ENCODE data around the gene SPATS2.

Gene SPATS2

DNA sequence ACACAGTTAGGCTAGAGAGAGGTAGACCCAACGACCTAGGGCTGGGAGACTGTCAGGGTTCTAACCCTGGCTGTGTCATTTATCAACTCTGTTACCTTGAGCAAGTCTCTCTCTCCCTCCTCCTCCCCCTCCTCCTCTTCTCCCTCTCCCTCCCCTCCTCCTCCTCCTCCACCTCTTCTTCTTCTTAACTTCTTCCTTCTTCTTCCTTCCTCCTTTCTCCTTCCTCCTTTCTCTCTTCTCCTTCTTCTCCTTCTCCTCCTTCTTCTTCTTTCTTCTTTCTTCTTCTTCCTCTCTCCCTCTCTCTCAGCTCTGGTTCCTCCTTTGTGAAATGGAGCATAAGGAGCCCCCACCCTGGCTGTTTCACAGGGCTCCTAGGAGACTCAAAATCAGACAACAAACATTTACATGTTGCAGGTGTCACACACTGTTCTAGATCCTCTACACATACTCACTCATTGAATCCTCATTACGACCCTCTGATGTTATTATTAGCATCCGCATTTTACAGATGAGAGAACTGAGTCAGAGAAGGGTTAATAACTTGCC is 169.3 kb downstream of the SPATS2 start:
- H3K9ac ChIP-seq, result no peak overlapping the region
- H3K27me3 ChIP-seq, result peaks cover 73% of the 10 kb centered on the region
- TF ChIP-seq Cebpa-rat (IDR thresholded peaks at IDR 0.05), result no peak
- no peaks in the 10 kb centered on the region for H3K9me3 ChIP-seq
- H3K4me2 ChIP-seq, result no peak overlapping the region
- no peaks in the 10 kb centered on the region for H3K36me3 ChIP-seq
- H3K4me3 ChIP-seq, result no peak overlapping the region
- no peak overlapping the region for H3K27ac ChIP-seq
- peaks cover 32% of the 10 kb centered on the region for H3K4me1 ChIP-seq
- peaks cover 56% of the 10 kb centered on the region for H4K20me1 ChIP-seq

GRCh38 chr12:49537231-49537751 is 170.0 kb downstream of the SPATS2 start:
- no peaks in the 10 kb centered on the region for H3K36me3 ChIP-seq
- H3K9ac ChIP-seq, result no peak overlapping the region
- H3K27ac ChIP-seq, result no peak overlapping the region
- H3K4me3 ChIP-seq, result peak overlapping the region; percentile 62
- no peaks in the 10 kb centered on the region for H3K9me3 ChIP-seq
- peaks cover 56% of the 10 kb centered on the region for H4K20me1 ChIP-seq
- TF ChIP-seq Cebpa-rat (IDR thresholded peaks at IDR 0.05), result no peak
- H3K4me1 ChIP-seq, result peaks cover 32% of the 10 kb centered on the region
- H3K4me2 ChIP-seq, result peak overlapping the region; percentile 87
- H3K27me3 ChIP-seq, result peaks cover 80% of the 10 kb centered on the region

GRCh38 chr12:49537752-49538509 is 170.7 kb downstream of the SPATS2 start:
- peaks cover 56% of the 10 kb centered on the region for H4K20me1 ChIP-seq
- H3K4me3 ChIP-seq, result peak overlapping the region; percentile 62
- no peak overlapping the region for H3K27ac ChIP-seq
- no peaks in the 10 kb centered on the region for H3K36me3 ChIP-seq
- H3K4me1 ChIP-seq, result peaks cover 33% of the 10 kb centered on the region
- H3K27me3 ChIP-seq, result peaks cover 81% of the 10 kb centered on the region
- H3K9ac ChIP-seq, result peak overlapping the region; percentile 36; the same call in 1 of the 2 replicates
- no peak for TF ChIP-seq Cebpa-rat (IDR thresholded peaks at IDR 0.05)
- peak overlapping the region; percentile 87 for H3K4me2 ChIP-seq
- H3K9me3 ChIP-seq, result no peaks in the 10 kb centered on the region

GRCh38 chr12:49538510-49539403 is 171.5 kb downstream of the SPATS2 start, which contains the start of gene KCNH3:
Gene KCNH3, plus strand, starts transcription at chr12:49539030. Its CDS starts 387 bp downstream, at chr12:49539417.
- Histone ChIP-seq H3K9me3 (no peaks in the 10 kb centered on the region), H3K9ac (peak within 1 kb of the TSS; percentile 36; the same call in 1 of the 2 replicates), H4K20me1 (peaks cover 56% of the 10 kb centered on the region), H3K27ac (no peak within 1 kb of the TSS), H3K4me2 (peak within 1 kb of the TSS; percentile 87), H3K27me3 (peaks cover 81% of the 10 kb centered on the region), H3K36me3 (no peaks in the 10 kb centered on the region), H3K4me1 (peaks cover 38% of the 10 kb centered on the region), H3K4me3 (peak within 1 kb of the TSS; percentile 62)
- TF ChIP-seq Cebpa-rat (IDR thresholded peaks at IDR 0.05), result no peak

- Histone ChIP-seq H3K27me3 (peaks cover 77% of the 10 kb centered on the region), H4K20me1 (peaks cover 56% of the 10 kb centered on the region), H3K4me2 (peak overlapping the region; percentile 87), H3K9ac (no peak overlapping the region), H3K4me3 (peak overlapping the region; percentile 62), H3K27ac (no peak overlapping the region), H3K9me3 (no peaks in the 10 kb centered on the region), H3K4me1 (peaks cover 38% of the 10 kb centered on the region), H3K36me3 (no peaks in the 10 kb centered on the region)
- no peak for TF ChIP-seq Cebpa-rat (IDR thresholded peaks at IDR 0.05)
These were observed 172.4 kb downstream of the SPATS2 start for GRCh38 chr12:49539406-49540228.

- Histone ChIP-seq H4K20me1 (peaks cover 54% of the 10 kb centered on the region), H3K36me3 (no peaks in the 10 kb centered on the region), H3K9me3 (no peaks in the 10 kb centered on the region), H3K4me3 (no peak overlapping the region), H3K9ac (no peak overlapping the region), H3K27me3 (peaks cover 69% of the 10 kb centered on the region), H3K27ac (no peak overlapping the region), H3K4me1 (peaks cover 38% of the 10 kb centered on the region), H3K4me2 (peak overlapping the region; percentile 87; the same call in 1 of the 2 replicates)
- no peak for TF ChIP-seq Cebpa-rat (IDR thresholded peaks at IDR 0.05)
These were observed 173.2 kb downstream of the SPATS2 start for GRCh38 chr12:49540229-49541139.

DNA sequence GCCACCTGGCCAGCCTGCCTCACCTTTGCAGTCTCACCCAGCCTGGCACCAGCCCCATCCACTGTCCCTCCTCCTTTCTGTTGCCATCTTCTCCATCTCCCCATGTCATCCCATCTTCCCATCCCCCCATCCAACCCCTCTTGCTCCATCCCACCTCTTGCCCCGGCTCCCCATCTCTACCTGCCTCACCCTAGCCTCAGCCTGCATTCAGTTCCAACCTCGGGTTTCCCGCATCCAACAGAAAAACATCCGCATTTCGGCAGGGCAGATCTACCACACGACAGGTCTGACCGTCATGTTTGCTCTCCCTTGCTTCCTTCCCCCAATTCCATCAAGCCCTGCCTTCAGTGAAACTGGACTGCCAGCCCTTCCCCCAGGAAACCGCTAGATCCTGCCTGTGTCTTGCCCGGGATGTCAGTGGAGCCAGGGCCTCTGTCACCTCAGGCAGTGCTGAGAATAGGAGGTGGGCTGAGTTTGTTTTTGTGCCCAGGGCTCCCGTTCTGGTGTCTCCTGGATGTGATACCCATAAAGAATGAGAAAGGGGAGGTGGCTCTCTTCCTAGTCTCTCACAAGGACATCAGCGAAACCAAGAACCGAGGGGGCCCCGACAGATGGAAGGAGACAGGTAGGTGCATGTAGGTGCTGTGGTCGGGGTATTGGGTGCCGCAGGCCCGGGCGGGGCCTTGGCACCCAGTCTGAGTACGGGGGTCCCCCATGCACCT is 174.0 kb downstream of the SPATS2 start:
- Histone ChIP-seq H3K4me3 (no peak overlapping the region), H3K4me2 (no peak overlapping the region), H3K9ac (no peak overlapping the region), H4K20me1 (peaks cover 46% of the 10 kb centered on the region), H3K27me3 (peaks cover 61% of the 10 kb centered on the region), H3K4me1 (peaks cover 38% of the 10 kb centered on the region), H3K27ac (no peak overlapping the region), H3K36me3 (no peaks in the 10 kb centered on the region), H3K9me3 (no peaks in the 10 kb centered on the region)
- no peak for TF ChIP-seq Cebpa-rat (IDR thresholded peaks at IDR 0.05)

Data from BLaER1 (cell line).